PC-3 (cell line): ENCODE results near the gene SLC25A12. TPM values are rescaled to one million over a fixed set of nuclear protein-coding genes. Genes with fewer than 3 reads are reported as not detected.

ENCODE experiments used
- ATAC-seq: fragments of 200-7000 bp; cut with Tn5 transposase; 2 replicates; pipeline ENCODE4 v1.9.1; 2020; ENCODE audit warnings: mild to moderate bottlenecking, moderate library complexity
- BruUV-seq: library from RNA; stranded (reverse); fragments of 400-500 nt; replicated peaks from 2 replicates; lab custom pipeline; 2021; lab: Mats Ljungman, UMichigan
- CTCF ChIA-PET: fragments of 300-600 bp; sonication (Branson Sonifier 250); formaldehyde crosslinking; loops from one replicate; lab custom pipeline; 2022; ENCODE audit warnings: antibody characterized with exemption; lab: Charles Lee
- POLR2A ChIA-PET: fragments of 300-600 bp; sonication (Branson Sonifier 250); formaldehyde crosslinking; loops from one replicate; lab custom pipeline; 2022; ENCODE audit warnings: antibody characterized with exemption; ENCODE audit not compliant: unreplicated experiment; lab: Charles Lee
- DNase-seq: peaks from one replicate; pipeline ENCODE4 v3.0.0-alpha.2; 2015
- H2AFZ ChIP-seq: fragments of 300-600 bp; sonication (generic); 2 replicates; pipeline ENCODE4 v1.6.0; 2016; ENCODE audit warnings: antibody characterized with exemption, low read length
- H3F3A ChIP-seq: fragments of 300-600 bp; sonication (generic); one replicate; pipeline ENCODE4 v1.6.0; 2017; ENCODE audit warnings: antibody characterized with exemption, low read length, control low read depth, mild to moderate bottlenecking; ENCODE audit not compliant: unreplicated experiment
- H3K27ac ChIP-seq: fragments of 300-600 bp; sonication (generic); 2 replicates; pipeline ENCODE4 v1.5.1; 2016; ENCODE audit warnings: mild to moderate bottlenecking, low read length
- H3K27me3 ChIP-seq: fragments of 300-600 bp; sonication (generic); 2 replicates; pipeline ENCODE4 v1.6.1; 2016; ENCODE audit warnings: low read length, mixed read lengths
- H3K36me3 ChIP-seq: fragments of 300-600 bp; sonication (generic); 2 replicates; pipeline ENCODE4 v1.6.1; 2016; ENCODE audit warnings: low read depth, mixed run types, low read length, mixed read lengths
- H3K4me1 ChIP-seq: fragments of 300-600 bp; sonication (generic); 2 replicates; pipeline ENCODE4 v1.5.1; 2016; ENCODE audit warnings: low read length; ENCODE audit not compliant: insufficient read depth
- H3K4me2 ChIP-seq: fragments of 300-600 bp; sonication (generic); 2 replicates; pipeline ENCODE4 v1.6.0; 2016; ENCODE audit warnings: low read length
- H3K4me3 ChIP-seq: fragments of 300-600 bp; sonication (generic); 2 replicates; pipeline ENCODE4 v1.5.1; 2016; ENCODE audit warnings: mild to moderate bottlenecking, low read length, mixed read lengths
- H3K79me2 ChIP-seq: fragments of 300-600 bp; sonication (generic); 2 replicates; pipeline ENCODE4 v1.6.1; 2017; ENCODE audit warnings: low read length, mixed read lengths
- H3K9ac ChIP-seq: fragments of 300-600 bp; sonication (generic); 2 replicates; pipeline ENCODE4 v1.6.0; 2016; ENCODE audit warnings: mild to moderate bottlenecking, low read length
- H3K9me2 ChIP-seq: fragments of 300-600 bp; sonication (generic); replicated peaks from 2 replicates; pipeline ENCODE4 v1.6.1; 2016; ENCODE audit warnings: mixed run types, low read length, mixed read lengths
- H3K9me3 ChIP-seq: fragments of 300-600 bp; sonication (generic); 2 replicates; pipeline ENCODE4 v1.6.1; 2016; ENCODE audit warnings: low read length, mixed read lengths
- H4K20me1 ChIP-seq: fragments of 300-600 bp; sonication (generic); 2 replicates; pipeline ENCODE4 v1.6.1; 2016; ENCODE audit warnings: low read length, mixed read lengths
- CTCF ChIP-seq: fragments of 300-600 bp; sonication (generic); conservative IDR thresholded peaks from 2 replicates; pipeline ENCODE4 v1.5.1; 2017; ENCODE audit warnings: antibody characterized with exemption, low read depth, mild to moderate bottlenecking, low read length
- EZH2 ChIP-seq: fragments of 300-600 bp; sonication (generic); IDR thresholded peaks from one replicate; pipeline ENCODE4 v1.6.1; 2017; ENCODE audit warnings: antibody characterized with exemption, mild to moderate bottlenecking, low read length; ENCODE audit not compliant: unreplicated experiment
- EZH2phosphoT487 ChIP-seq: fragments of 300-600 bp; sonication (generic); IDR thresholded peaks from 2 replicates; pipeline ENCODE4 v1.6.1; 2018; ENCODE audit warnings: mild to moderate bottlenecking, antibody characterized with exemption, low read length, borderline replicate concordance
- intact Hi-C: fragments of 100-400 bp; cut with micrococcal nuclease; formaldehyde crosslinking; loops from 2 replicates; pipeline ENCODE4 v1.9.0; 2023
- total RNA-seq: library from RNA; depleted of rRNA; stranded (reverse); fragments of >200 nt; gene quantifications from 2 replicates; pipeline ENCODE4 v1.2.3, GENCODE V29; 2014

The SLC25A12 gene
- total RNA-seq, 1 experiment from 2014 or later, result 18.4 TPM

- Histone ChIP-seq H4K20me1 (no peaks in the 10 kb centered on the region), H3K27ac (no peak overlapping the region), H3K9ac (no peak overlapping the region), H3K4me2 (no peak overlapping the region), H3K4me1 (peaks cover 4% of the 10 kb centered on the region; the same call in 1 of the 2 replicates), H3K9me2 (no peaks in the 10 kb centered on the region), H2AFZ (no peak overlapping the region), H3K36me3 (peaks cover 4% of the 10 kb centered on the region; the same call in 1 of the 2 replicates), H3K9me3 (no peaks in the 10 kb centered on the region), H3F3A (no peaks in the 10 kb centered on the region), H3K4me3 (no peak overlapping the region), H3K27me3 (no peaks in the 10 kb centered on the region), H3K79me2 (peaks cover 10% of the 10 kb centered on the region; the same call in 1 of the 2 replicates)
- intact Hi-C loops, result no loop called here
- TF ChIP-seq EZH2phosphoT487 (no peak), EZH2 (no peak), CTCF (no peak)
- no peak for ATAC-seq
- BruUV-seq, result no TSS peak
- no peak for DNase-seq
- ChIA-PET POLR2A (no interaction called here), CTCF (no interaction called here)
Observed at GRCh38 chr2:171879865-171880264, 14.2 kb downstream of the SLC25A12 start.

- H3K27ac ChIP-seq, result no peak overlapping the region
- CTCF ChIA-PET, result no interaction called here
- no peak overlapping the region for H3K4me3 ChIP-seq
- POLR2A ChIA-PET, result no interaction called here
- no peaks in the 10 kb centered on the region for H3F3A ChIP-seq
- no peaks in the 10 kb centered on the region for H3K9me2 ChIP-seq
- H4K20me1 ChIP-seq, result no peaks in the 10 kb centered on the region
- no peaks in the 10 kb centered on the region for H3K9me3 ChIP-seq
- H3K9ac ChIP-seq, result no peak overlapping the region
- TF ChIP-seq EZH2 (no peak), CTCF (no peak), EZH2phosphoT487 (no peak)
- no peak overlapping the region for H2AFZ ChIP-seq
- intact Hi-C loops, result no loop called here
- H3K79me2 ChIP-seq, result peaks cover 10% of the 10 kb centered on the region; the same call in 1 of the 2 replicates
- ATAC-seq, result no peak
- no peak overlapping the region for H3K4me2 ChIP-seq
- H3K27me3 ChIP-seq, result no peaks in the 10 kb centered on the region
- H3K4me1 ChIP-seq, result peaks cover 4% of the 10 kb centered on the region; the same call in 1 of the 2 replicates
- BruUV-seq, result no TSS peak
- H3K36me3 ChIP-seq, result peaks cover 4% of the 10 kb centered on the region; the same call in 1 of the 2 replicates
- no peak for DNase-seq
Observed at GRCh38 chr2:171878481-171878993, 15.5 kb downstream of the SLC25A12 start.

GRCh38 chr2:171874963-171875362 lies 19.1 kb downstream of the SLC25A12 start:
- ChIA-PET CTCF (no interaction called here), POLR2A (no interaction called here)
- Histone ChIP-seq H2AFZ (no peak overlapping the region), H3K36me3 (peaks cover 4% of the 10 kb centered on the region; the same call in 1 of the 2 replicates), H3K27ac (no peak overlapping the region), H3K9me2 (no peaks in the 10 kb centered on the region), H3K4me3 (no peak overlapping the region), H4K20me1 (no peaks in the 10 kb centered on the region), H3K4me1 (peaks cover 4% of the 10 kb centered on the region; the same call in 1 of the 2 replicates), H3F3A (no peaks in the 10 kb centered on the region), H3K4me2 (no peak overlapping the region), H3K9me3 (no peaks in the 10 kb centered on the region), H3K9ac (no peak overlapping the region), H3K79me2 (0 out of 2 replicates have a peak, but pooled peaks cover 10% of the 10 kb centered on the region), H3K27me3 (no peaks in the 10 kb centered on the region)
- TF ChIP-seq EZH2phosphoT487, result no peak
- TF ChIP-seq EZH2, result no peak
- no peak for TF ChIP-seq CTCF
- intact Hi-C loops, result no loop called here
- no peak for DNase-seq
- BruUV-seq, result no TSS peak
- no peak for ATAC-seq
